HepG2 (cell line): ENCODE measurements around the gene CHST14.

Experiments used
- JDP2 ChIP-seq: sonication (generic); formaldehyde crosslinking; IDR thresholded peaks from 2 replicates; pipeline ENCODE4 v1.8.1; 2022; ENCODE audit warnings: missing genetic modification reagents, borderline replicate concordance
- POLR2A ChIP-seq, 2 experiments: IDR thresholded peaks; 2 replicates each; pipeline ENCODE4 v1.6.1; 2011; ENCODE audit warnings: low read depth in 2 of 2, low read length in 2 of 2, mild to moderate bottlenecking in 1 of 2, moderate library complexity in 1 of 2; ENCODE audit not compliant: insufficient read depth in 1 of 2
- SETDB1 ChIP-seq: sonication (generic); formaldehyde crosslinking; IDR thresholded peaks from 2 replicates; pipeline ENCODE4 v1.5.1; 2020; ENCODE audit warnings: missing genetic modification reagents, mild to moderate bottlenecking, borderline replicate concordance

- TF ChIP-seq JDP2 (CRISPR knock-in tag) (no peak), POLR2A (IDR thresholded peaks at IDR 0.05; ENCODE audit: insufficient read depth in 1 of 2, low read depth in 2 of 2, low read length in 2 of 2) (no peak), SETDB1 (no peak)
Measured at GRCh38 chr15:40424483-40425115, 46.2 kb upstream of the CHST14 start.
